Left forelimb (tissue), 1 donor: ENCODE data around the gene BAIAP2L1.
"Not testable (repeated sequence)": the region's sequence is repeated elsewhere in the genome, so short reads cannot be mapped to it uniquely, and the experiment has no call there.

Experiments
- DNase-seq: peaks from one replicate; pipeline ENCODE4 v3.0.0-alpha.2; 2018; ENCODE audit warnings: low spot score

The BAIAP2L1 gene

DNA sequence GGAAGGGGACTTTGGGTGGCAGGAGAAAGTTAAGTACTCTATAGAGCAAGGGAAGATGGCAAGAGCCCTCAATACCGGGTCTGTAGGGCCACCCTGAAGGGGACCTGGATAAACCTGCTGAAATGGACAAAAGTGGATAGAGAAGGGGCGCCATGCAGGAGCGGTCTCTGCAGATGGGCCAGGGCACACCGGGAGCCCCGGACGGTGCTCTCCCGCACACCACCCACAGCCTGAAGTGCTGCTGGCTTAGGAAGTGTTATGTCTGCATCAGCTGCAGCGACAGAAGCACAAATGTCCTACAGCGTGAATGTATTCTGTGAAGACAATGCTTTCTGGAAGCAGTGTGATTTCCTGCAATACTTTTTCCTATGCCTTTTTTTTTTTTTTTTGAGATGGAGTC is 81.7 kb downstream of the BAIAP2L1 start:
- DNase-seq = no peak

DNA sequence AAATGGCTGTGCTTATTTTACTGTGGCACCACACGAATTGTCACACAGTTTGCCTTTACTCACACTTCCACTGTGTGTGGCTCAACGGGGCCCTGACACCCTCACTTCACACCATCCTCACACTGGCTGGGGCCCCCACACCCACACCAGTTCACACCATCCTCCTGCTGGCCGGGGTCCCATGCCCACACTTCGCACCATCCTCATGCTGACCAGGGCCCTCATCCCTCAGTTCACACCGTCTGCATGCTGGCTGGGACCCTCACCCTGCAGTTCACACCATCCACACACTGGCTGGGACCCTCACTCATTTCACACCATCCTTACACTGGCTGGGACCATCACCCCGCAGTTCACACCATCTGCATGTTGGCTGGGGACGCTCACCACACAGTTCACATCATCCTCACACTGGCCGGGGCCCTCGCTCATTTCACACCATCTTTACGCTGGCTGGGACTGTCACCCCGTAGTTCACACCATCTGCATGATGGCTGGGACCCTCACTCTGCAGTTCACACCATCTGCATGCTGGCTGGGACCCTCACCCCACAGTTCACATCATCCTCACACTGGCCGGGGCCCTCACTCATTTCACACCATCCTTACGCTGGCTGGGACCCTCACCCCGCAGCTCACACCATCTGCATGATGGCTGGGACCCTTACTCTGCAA is 83.4 kb downstream of the BAIAP2L1 start:
- DNase-seq = no peak

DNA sequence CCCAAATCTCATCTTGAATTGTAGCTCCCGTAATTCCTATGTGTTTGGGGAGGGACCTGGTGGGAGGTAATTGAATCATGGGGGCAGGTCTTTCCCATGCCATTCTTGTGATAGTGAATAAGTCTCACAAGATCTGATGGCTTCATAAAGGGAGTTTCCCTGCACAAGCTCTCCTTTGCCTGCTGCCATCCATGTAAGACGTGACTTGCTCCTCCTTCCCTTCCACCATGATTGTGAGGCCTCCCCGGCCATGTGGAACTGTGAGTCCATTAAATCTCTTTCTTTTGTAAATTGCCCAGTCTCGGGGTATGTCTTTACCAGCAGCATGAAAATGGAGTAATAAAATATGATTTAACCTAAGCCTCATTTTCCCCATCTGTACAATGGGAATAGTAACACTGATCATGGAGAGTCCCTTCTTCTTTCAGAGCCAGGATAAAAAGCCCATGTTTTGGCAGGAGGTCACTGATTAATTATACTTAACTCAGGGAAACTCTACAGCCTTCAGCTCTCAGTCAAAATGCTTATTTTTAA is 84.8 kb downstream of the BAIAP2L1 start:
- not testable (repeated sequence) for DNase-seq

DNA sequence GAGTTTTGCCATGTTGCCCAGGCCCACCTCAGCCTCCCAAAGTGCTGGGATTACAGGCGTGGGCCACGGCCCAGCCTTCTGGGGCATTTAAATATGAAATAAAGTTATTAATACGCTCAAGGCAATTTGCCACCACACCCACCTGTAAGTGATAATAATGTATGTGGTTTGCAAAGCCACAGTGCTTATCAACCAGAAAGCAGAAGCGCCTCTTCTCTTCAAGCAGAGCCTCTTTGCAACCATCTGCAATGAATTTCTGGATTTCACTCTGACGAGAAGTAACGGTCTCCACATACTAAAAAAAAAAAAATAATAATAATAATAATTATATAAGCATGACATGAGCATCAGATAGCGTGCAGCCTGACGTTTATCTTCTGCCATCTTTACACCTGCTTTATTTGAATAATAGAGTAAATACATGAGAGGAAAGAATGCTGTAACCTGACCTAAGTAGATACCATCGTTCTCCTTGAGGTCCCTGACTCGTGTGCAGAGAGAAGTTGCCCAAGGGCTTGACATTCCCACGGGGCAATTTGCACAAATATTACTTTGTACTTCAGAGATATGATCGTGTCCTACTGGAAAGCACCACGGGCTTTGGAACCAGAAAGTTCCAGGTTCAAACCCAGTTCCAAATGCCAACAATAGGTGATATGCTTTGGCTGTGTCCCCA is 85.4 kb downstream of the BAIAP2L1 start:
- DNase-seq = no peak

DNA sequence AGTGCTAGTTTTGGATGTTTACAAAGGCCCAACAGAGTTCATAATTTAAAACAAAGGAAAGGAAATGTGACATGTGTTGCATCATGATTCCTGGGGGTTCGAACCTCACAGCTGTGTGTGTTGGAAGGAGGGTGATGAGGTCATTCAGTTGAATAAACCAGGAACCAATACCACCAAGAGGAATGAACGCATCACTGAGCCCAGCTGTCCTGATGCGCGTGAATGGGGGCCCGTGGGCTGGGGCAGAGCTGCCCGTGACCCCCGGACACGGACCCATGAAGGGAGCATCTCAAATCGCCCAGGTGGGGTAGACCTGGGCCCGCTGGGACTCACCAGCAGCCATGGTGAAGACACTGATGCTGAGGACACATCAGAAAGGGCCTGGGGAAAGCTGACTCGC is 86.4 kb downstream of the BAIAP2L1 start:
- no peak for DNase-seq

DNA sequence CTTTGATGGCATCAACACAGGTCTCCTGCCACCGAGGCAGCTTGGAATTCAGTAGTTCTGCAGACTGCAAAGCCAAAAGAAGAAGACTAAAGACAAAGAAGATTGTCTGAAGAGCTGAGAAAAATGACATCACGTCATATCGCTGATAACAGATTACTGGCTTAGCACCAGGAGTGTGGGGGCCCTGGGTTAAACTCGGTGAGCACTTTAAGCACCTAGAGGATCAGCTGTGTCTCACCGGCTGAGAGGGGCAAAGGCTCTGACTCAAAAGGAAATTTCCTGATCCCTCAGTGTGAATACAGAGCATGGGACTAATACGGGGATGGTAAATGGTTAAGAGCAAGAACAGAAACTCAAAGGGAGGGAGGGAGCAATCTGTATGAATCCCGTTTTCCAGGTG is 88.7 kb downstream of the BAIAP2L1 start:
- DNase-seq = no peak

DNA sequence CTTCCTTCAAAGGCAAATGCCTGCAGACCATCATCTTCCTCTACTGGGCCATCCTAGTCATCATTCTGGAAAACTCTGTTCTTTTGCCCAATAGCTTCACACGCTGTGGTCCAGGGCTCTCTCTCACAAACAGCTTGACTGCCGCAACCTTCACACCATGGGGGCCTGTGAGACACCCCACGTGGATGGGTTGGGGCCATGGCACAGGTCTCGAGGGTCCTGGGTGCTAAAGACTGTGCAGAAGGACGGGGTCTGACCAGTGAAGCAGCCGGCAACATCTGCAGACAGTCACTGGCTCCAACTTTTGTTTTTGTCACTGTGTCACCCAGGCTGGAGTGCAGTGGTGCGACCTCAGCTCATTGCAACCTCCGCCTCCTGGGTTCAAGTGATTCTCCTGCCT is 91.3 kb downstream of the BAIAP2L1 start:
- DNase-seq = no peak

DNA sequence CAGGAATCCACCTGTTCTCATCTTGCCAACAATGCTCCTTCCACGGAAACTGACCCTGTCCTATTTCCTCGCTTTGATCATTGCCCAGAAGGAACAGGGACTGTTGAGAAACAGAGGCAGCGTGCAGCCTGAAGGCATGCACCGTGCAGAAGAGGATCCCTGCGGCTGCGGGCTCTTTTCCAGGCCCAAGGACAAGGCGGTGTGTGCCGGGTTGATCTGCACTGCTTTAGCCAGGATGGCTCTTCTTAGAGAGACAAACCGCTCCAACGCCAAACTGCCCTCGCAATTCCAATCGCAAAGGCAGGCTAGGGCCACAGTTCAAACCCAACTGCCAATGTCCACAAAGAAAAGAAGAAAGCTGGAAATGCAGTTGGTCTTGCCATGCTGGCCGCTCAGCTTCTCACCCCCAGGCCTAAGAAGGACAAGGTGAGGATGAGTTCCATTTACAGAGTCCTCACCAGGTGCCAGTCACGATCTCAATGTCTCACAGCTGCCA is 92.9 kb downstream of the BAIAP2L1 start:
- DNase-seq = no peak

DNA sequence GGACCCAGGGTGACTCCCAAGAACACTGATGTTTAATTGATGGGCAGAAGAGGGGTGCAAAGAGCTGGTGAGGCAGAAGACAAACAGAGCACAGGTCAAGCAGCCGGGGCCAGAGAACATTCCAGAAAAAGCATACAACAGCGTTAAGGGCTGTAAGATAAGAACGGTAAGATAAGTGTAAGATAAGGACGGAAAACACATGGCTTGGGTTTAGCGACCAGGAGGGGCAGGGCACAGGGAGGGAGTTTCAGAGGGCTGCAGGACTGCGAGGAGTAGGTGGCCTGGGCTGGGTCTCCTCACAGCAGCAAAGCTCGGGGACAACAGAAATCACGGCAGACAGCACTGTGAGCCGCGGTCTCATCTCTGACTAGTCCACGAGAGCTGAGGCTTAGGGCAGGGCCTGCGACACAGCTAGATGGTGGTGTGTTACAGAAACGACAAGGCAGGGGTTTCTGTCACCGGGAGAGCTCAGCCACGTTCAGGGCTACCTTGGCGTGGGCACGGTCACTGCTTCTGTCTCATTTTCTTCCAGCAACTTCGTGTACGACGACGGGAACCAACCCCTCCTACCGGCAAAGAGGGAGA is 94.8 kb downstream of the BAIAP2L1 start:
- no peak for DNase-seq

DNA sequence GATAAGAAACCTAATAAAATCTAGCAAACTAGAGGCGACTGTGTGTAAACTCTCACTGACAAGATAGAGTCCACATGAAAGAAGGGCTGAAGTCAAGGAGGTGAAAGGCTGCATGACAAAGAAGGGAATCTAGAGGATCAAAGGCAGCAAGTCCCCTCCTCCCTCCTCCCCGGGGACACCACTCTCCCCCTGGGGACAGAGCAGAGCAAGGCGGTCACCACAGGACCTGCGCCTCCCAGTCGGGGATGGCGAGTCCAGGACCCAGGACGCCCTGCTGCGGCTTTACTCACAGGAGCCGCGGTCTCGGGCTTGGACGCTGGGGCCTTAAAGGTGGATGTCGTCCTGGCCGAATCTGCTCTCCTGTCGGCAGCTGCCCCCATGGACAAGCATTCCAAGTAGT is 97.0 kb downstream of the BAIAP2L1 start:
- no peak for DNase-seq

DNA sequence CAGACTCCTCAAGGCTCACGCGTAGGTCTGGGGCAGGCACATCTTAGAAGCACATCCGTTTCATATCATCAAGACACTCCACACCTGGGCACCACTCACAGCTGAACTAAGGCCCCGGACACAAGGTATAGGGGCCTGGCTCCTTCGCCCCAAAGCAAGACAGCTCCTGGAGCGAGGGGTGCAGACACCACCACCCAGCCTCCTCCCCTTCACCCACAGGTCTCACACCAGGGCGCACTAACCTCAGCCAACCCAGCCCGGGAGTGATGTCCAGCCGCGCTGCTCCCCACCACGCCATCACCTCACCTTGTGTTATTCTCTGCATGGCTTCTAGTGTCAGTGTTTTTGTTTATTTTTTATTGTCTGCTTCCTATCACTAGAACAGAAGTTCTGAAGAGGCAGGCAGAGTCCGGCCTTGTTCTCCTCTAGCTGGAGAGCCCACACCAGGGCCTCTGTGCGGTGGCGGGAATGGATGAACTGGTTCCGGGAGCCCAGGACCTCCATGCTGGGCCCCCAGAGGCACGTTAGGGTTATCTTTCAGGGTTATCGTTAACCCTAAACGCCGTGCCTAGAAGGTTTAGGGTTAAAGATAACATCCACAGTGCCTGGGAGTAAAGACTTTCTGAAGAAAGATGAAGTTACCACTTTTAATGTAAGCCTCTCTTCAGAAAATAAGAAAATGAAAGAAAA is 97.6 kb downstream of the BAIAP2L1 start:
- no peak for DNase-seq

DNA sequence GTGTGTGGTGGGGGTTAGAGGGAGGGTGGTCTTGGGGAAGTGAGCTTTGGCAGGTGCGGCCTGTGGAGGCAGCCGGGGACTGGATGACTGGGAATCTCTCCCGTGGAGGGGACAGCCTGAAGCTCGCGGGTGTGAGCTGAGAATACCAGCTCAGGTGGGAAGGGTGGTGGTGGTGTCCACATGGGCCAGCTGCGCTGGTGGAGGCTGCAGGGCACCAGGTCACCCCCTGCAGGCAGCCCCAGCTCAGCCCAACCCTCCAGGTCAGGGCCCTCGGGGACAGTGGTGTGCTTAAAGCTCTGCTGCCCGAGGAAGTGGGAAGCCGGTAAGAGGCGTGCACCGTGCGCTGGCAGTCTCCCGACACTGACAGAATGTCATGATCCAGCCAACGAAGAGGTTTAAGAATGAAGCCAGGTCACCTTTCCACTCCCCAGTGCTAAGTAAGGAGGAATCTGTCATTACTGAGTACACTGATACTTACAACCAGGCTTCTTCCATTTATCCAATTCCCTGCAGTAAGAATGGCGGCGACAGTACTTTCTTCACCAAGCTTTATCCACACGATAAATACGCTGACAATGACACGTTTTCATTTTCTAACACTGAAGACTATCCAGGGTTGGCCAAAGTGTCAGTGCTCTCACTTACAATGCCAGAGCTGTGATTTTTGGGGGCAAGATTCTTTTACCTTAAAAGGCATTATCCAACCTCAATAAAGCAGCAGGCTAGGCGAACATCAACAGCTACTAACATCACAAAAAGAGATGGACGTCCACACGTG is 99.0 kb downstream of the BAIAP2L1 start:
- DNase-seq = no peak

DNA sequence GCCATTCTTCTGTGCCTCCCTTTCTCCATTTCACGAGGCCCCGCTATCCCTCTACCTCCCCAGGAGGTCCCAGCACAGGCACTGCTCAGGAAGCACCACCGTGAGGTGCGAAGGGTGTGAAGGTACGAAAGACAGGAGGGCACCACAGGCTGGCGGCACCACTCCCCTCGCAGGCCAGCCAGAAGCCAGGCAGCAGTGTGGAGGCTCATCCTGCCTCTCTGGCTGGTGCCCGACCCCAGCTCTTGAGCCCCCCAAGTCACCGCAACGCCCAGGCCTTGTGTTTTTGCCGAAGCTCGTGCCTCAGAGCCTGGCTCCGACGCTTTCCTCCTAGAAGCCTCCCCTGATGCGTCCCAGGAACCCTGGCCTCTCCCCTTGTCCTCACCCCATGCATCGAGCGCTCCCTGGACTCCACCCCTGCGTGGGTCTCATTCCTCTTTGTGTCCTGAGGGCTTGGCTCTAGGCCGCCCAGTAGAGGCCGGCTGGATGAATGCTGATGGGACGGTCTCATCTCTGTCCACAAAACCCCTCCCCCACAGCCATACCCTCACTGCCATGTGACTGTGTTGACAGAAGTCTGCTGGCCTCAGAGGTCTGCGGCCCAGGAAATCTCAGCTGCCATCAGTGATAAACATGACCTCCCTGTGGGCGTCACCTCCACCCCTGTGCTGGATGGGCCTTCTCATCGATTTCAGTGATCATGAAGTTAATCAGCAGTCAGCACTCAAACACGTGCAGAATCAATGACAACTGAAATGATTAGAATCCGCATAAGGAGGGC is 100.1 kb downstream of the BAIAP2L1 start:
- DNase-seq = no peak

DNA sequence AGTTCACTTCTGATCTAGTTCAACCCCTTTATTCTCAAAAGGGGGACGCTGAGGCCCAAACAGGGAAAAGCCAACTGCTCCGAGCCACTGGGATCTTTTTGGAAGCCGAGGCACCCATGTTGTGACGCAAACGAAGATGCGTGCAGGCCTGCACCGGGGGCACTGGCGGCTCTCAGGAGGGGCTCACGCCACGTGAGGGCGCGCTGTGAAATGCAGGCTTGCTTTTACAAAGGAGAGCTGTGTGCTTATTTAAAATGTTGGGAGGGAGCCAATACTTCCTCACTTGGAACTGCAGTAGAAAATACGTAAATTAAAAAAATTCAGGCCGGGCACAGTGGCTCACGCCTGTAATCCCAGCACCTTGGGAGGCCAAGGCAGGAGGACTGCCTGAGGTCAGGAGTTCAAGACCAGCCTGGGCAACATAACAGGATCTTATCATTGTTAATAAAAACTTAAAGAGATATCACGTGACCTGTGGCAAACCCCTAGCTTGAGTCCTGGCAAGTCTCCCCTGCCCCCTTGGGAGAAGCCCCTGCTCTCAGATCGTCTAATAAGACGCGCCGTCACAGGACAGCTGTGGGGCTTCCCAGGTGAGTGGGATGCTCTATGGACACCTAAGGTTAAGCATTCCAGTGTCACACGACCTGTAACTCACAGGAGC is 103.1 kb downstream of the BAIAP2L1 start:
- no peak for DNase-seq

DNA sequence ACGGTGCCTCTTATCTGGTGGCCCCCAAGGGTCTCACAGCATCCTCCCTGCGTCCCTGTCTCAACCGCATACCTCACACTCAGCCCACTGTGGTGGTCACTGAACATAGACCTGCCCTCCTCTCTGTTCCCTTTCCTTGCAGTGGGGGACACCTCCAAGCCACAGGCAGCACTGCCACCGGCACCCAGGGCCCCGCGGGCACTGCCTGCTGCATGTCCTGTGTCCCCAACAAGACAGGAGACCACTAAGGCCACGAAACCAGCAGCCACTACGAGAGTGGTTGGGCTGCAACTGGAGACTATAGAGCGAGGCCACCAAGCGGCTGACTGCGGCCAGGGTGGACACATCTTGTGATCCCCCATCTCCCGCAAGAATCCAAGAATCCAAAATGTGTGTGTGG is 104.1 kb downstream of the BAIAP2L1 start:
- no peak for DNase-seq

DNA sequence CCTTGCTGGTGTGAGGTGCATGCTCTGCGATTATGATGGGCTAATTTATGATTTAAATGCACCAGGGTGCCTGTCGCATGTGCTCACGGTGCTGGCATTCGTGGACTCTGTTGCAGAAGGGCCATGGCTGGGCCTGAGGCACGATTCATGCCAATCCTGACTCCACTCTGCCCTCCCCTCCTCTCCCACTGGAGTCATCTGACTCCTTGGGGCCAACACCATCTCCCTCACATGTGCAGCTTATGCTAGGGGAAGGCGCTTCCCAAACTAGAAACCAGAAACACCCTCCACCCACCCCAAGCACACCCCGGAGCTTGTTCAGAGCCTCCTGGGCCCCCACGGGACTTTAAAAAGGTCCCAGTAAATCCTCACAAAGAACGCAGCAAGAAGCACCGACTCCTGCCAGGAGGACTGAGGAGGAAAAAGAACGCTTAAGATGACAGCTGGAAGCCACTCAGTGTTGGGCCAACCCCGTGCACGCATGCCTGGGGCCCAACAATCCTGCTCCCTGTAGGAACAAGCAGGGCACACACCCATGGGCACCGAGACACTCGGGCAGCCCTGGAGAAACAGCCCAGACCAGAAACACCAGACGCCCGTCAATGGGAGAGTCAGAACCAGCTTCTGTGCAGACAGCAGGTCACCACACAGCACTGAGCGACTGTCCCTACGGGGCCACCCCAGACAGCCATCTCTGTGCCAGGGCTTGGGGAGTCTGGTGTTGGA is 105.3 kb downstream of the BAIAP2L1 start:
- no peak for DNase-seq

DNA sequence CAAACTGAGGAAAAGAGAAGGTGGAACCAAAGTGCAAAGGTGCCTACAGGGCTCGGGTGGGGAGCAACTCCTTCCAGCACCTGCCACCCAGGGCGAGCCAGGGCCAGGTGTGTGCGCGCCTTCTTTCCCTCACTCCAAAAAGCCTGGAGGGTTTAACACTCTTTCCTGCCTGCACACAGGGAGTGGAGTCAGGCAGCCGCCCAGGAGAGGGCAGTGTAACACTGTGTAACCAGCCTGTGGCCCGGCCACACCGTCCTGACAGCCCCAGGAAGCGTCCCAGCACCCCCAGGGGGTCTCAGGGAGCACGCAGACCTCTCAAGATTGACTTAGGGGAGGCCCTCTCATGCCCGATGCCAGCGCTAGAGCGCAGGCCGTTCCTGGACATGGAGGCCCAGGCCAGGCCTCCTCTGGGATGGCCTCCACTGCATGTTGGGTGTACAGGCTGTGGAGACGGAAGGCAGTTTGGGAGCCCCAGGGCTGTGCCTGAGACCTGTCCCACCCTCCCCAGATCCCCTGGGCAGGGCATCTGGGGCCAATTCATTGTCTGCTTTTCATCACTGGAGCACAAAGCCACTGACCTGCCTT is 106.0 kb downstream of the BAIAP2L1 start:
- no peak for DNase-seq

DNA sequence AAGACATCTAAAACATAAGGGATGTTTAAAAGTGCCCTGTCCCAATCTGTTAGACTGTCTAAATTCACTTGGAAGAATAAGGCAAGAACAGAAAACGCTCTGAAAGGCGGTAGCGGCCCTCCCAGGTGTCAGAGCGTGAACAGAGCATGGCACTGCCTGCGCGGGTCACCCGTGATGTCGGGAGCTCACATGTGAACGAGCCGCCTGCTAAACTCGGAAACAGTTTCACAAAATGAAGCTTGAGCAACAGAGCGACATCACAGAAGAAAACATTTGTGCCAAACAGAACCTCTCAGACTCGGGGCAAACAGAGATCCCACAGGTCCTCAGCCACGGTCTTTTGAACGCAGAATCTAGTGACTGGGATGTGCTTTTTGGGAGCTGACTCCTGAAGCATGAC is 106.6 kb downstream of the BAIAP2L1 start:
- no peak for DNase-seq

DNA sequence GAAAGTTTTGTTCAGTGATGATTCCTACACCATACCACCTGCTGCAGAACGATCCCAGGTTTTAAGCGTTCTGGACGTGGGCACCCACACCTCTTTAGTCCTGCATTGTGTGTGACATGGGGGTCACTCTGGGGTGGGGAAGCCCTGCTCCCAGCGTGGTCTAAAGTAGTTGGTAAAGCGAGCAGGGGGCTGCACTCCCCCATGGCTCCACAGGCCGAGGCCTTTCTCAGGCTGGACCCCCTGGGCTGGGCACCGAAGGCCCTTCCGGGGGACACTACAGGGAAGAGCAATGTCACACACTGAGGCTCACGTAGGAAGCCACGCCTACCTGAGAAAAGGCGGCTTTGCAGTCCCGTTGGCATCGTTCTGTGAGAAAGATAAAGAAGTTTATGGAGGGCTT is 107.1 kb downstream of the BAIAP2L1 start:
- no peak for DNase-seq
